K562 (cell line): ENCODE results near the gene ASMTL. TPM values are rescaled to one million over a fixed set of nuclear protein-coding genes. Genes with fewer than 3 reads are reported as not detected.
A peak's percentile ranks its signal among the peaks of the same experiment; 100 is the strongest.

Experiments used
- BRD4 ChIP-seq: fragments of 200-600 bp; sonication (generic); IDR thresholded peaks from 2 replicates; pipeline ENCODE4 v1.6.1; 2017; ENCODE audit warnings: inconsistent platforms
- CCNT2 ChIP-seq: IDR thresholded peaks from 2 replicates; pipeline ENCODE4 v1.6.1; 2011; ENCODE audit warnings: borderline replicate concordance, low read depth, mild to moderate bottlenecking, moderate library complexity, mixed read lengths, low read length; ENCODE audit not compliant: insufficient read length; ENCODE audit errors: extremely low read depth
- CTBP1 ChIP-seq: fragments of 450-650 bp; IDR thresholded peaks from 2 replicates; pipeline ENCODE4 v1.6.1; 2016; ENCODE audit warnings: borderline replicate concordance
- GATA2 ChIP-seq: sonication (generic); formaldehyde crosslinking; IDR thresholded peaks from 2 replicates; pipeline ENCODE4 v1.4.0; 2020; ENCODE audit warnings: mild to moderate bottlenecking, missing genetic modification reagents
- IRF2 ChIP-seq: sonication (generic); formaldehyde crosslinking; IDR thresholded peaks from 2 replicates; pipeline ENCODE4 v1.8.1; 2022; ENCODE audit warnings: mild to moderate bottlenecking, missing genetic modification reagents
- KAT7 ChIP-seq: sonication (generic); formaldehyde crosslinking; IDR thresholded peaks from 2 replicates; pipeline ENCODE4 v1.8.0; 2022; ENCODE audit warnings: missing genetic modification reagents, mild to moderate bottlenecking, borderline replicate concordance
- MAFF ChIP-seq: IDR thresholded peaks from 2 replicates; pipeline ENCODE4 v1.6.1; 2012; ENCODE audit warnings: low read length, improper control_type of control experiment
- MYNN ChIP-seq, 2 experiments: sonication (generic); formaldehyde crosslinking in 1 of 2; IDR thresholded peaks; 2 replicates each; pipeline versions ENCODE4 v1.5.0 to v1.6.1; 2016 to 2020; ENCODE audit warnings: antibody characterized with exemption in 1 of 2, missing genetic modification reagents in 1 of 2
- NFE2 ChIP-seq: IDR thresholded peaks from 2 replicates; pipeline ENCODE4 v1.6.1; 2014; ENCODE audit warnings: antibody characterized with exemption, low read depth
- PHTF2 ChIP-seq: fragments of 250-450 bp; sonication (Bioruptor Pico); IDR thresholded peaks from 2 replicates; pipeline ENCODE4 v1.5.0; 2021; ENCODE audit warnings: mild to moderate bottlenecking
- RAD51 ChIP-seq: fragments of 450-650 bp; IDR thresholded peaks from 2 replicates; pipeline ENCODE4 v1.7.1; 2016; ENCODE audit warnings: low read depth, mild to moderate bottlenecking, borderline replicate concordance
- RBM25 ChIP-seq: fragments of 200-400 bp; formaldehyde crosslinking; IDR thresholded peaks from 2 replicates; pipeline ENCODE4 v1.6.1; 2018; ENCODE audit warnings: low read length, low read depth, moderate library complexity; ENCODE audit not compliant: severe bottlenecking
- SIN3A ChIP-seq, 2 experiments: fragments of 150-350 bp in 1 of 2; IDR thresholded peaks; 2 replicates each; pipeline ENCODE4 v1.6.1; 2011 to 2016; ENCODE audit warnings: borderline replicate concordance in 2 of 2, low read depth in 2 of 2, low read length in 2 of 2, mild to moderate bottlenecking in 2 of 2, moderate library complexity in 2 of 2; ENCODE audit not compliant: control insufficient read depth in 1 of 2
- SLC30A9 ChIP-seq: fragments of 250-450 bp; sonication (Bioruptor Pico); IDR thresholded peaks from 2 replicates; pipeline ENCODE4 v1.8.0; 2022; ENCODE audit warnings: mild to moderate bottlenecking, moderate library complexity
- SMAD4 ChIP-seq: fragments of 250-450 bp; sonication (Bioruptor Pico); conservative IDR thresholded peaks from 2 replicates; pipeline ENCODE4 v1.8.0; 2021; ENCODE audit warnings: inconsistent platforms, mild to moderate bottlenecking, moderate library complexity
- TCFL5 ChIP-seq: fragments of 250-450 bp; sonication (Bioruptor Pico); conservative IDR thresholded peaks from 2 replicates; pipeline ENCODE4 v1.6.1; 2021; ENCODE audit warnings: mild to moderate bottlenecking, moderate library complexity, matching md5 sums
- THRB ChIP-seq: fragments of 450-650 bp; formaldehyde crosslinking; conservative IDR thresholded peaks from 2 replicates; pipeline ENCODE4 v1.4.0; 2022; ENCODE audit warnings: mild to moderate bottlenecking, missing genetic modification characterization
- ZKSCAN3 ChIP-seq: fragments of 250-450 bp; sonication (Bioruptor Pico); IDR thresholded peaks from 2 replicates; pipeline ENCODE4 v1.4.0; 2020
- ZNF134 ChIP-seq: fragments of 250-450 bp; sonication (Bioruptor Pico); conservative IDR thresholded peaks from 2 replicates; pipeline ENCODE4 v1.4.0; 2020
- ZNF24 ChIP-seq: fragments of 450-650 bp; IDR thresholded peaks from 2 replicates; pipeline ENCODE4 v1.6.1; 2016
- ZNF764 ChIP-seq: fragments of 250-450 bp; sonication (Bioruptor Pico); IDR thresholded peaks from 2 replicates; pipeline ENCODE4 v1.4.0; 2020; ENCODE audit warnings: low read depth, mild to moderate bottlenecking, moderate library complexity
- ZNF77 ChIP-seq: fragments of 250-450 bp; sonication (Bioruptor Pico); IDR thresholded peaks from 2 replicates; pipeline ENCODE4 v1.5.0; 2020
- polyA plus RNA-seq, 8 experiments: library from polyadenylated mRNA; depleted of rRNA in 4 of 8; stranded (reverse) in 5 of 8; unstranded in 3 of 8; fragments of >200 nt; fragmentation: Nextera tagmentation in 2 of 8; fragmentation: Illumina TruSeq in 1 of 8; extraction: Ambion mirVana in 2 of 8; extraction: Trizol in 1 of 8; gene quantifications; 2 replicates each; pipeline versions ENCODE4 v1.2.1 to v1.2.3, GENCODE V29; 2011 to 2014; ENCODE audit warnings: inconsistent platforms in 1 of 8, missing spikeins in 1 of 8
- total RNA-seq, 7 experiments: library from RNA; depleted of rRNA in 6 of 7; stranded (reverse); fragments of >200 nt in 6 of 7; fragmentation: Illumina TruSeq in 2 of 7; extraction: Trizol in 2 of 7; gene quantifications; 2 replicates each; pipeline versions ENCODE4 v1.2.1 to v1.2.3, GENCODE V29; 2011 to 2021; ENCODE audit warnings: low replicate concordance in 1 of 7
- TF ChIP-seq, protein P1 (sequence below): fragments of 450-650 bp; formaldehyde crosslinking; IDR thresholded peaks from 2 replicates; pipeline ENCODE4 v1.4.0; 2020; ENCODE audit warnings: mild to moderate bottlenecking, moderate library complexity
- TF ChIP-seq, protein P2 (sequence below): fragments of 450-650 bp; IDR thresholded peaks from 2 replicates; pipeline ENCODE4 v1.6.1; 2016; ENCODE audit warnings: low read depth, mild to moderate bottlenecking, moderate library complexity
- TF ChIP-seq, protein P3 (sequence below): IDR thresholded peaks from 2 replicates; pipeline ENCODE4 v1.6.1; 2011; ENCODE audit warnings: borderline replicate concordance, low read depth, mild to moderate bottlenecking, moderate library complexity, low read length; ENCODE audit not compliant: insufficient read depth, poor library complexity, severe bottlenecking

ASMTL gene
- total and polyA plus RNA-seq, 9 of the 15 experiments (the other 6 are each of a cell fraction or from before 2014, with no cell fraction given): 0.56 to 20.6 (median 7.6) TPM

DNA sequence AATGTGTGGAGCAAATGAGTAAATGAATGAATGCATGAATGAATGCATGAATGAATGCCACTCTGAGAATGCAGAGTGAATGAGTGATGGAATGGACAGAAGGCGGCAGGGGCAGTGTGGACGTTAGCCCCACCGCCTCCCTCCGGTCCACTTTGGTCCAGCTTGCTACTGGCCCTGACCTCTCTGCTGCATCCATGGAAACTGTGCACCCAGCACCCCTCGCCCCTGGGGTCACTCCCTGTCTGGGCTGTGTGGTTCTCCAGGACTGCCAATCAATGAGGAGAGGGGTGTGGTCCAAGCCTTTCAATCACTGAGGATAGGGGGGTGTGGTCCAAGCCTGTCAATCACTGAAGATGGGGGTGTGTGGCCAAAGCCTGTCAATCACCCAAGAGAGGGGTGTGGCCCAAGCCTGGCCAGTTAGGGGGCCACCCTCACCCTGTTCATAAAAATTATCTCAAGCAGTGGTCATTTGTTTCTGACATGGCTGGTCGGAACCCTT is 39.2 kb upstream of the ASMTL start (continued):
- no peak for TF ChIP-seq ZNF134 (CRISPR knock-in tag)
- no peak for TF ChIP-seq BRD4
- TF ChIP-seq KAT7: no peak
- no peak for TF ChIP-seq SIN3A (IDR thresholded peaks at IDR 0.05; ENCODE audit: borderline replicate concordance in 2 of 2, control insufficient read depth in 1 of 2, low read depth in 2 of 2, low read length in 2 of 2)
- no peak for TF ChIP-seq RAD51
- TF ChIP-seq ZNF24: peak; percentile 99
- no peak for TF ChIP-seq NFE2
- no peak for TF ChIP-seq CCNT2
- TF ChIP-seq, protein P1, sequence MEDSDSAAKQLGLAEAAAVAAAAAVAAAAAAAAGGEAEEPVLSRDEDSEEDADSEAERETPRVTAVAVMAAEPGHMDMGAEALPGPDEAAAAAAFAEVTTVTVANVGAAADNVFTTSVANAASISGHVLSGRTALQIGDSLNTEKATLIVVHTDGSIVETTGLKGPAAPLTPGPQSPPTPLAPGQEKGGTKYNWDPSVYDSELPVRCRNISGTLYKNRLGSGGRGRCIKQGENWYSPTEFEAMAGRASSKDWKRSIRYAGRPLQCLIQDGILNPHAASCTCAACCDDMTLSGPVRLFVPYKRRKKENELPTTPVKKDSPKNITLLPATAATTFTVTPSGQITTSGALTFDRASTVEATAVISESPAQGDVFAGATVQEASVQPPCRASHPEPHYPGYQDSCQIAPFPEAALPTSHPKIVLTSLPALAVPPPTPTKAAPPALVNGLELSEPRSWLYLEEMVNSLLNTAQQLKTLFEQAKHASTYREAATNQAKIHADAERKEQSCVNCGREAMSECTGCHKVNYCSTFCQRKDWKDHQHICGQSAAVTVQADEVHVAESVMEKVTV (CRISPR knock-in tag): no peak
- no peak for TF ChIP-seq PHTF2 (CRISPR knock-in tag)
- TF ChIP-seq SLC30A9: no peak
- TF ChIP-seq ZNF764 (CRISPR knock-in tag): no peak
- TF ChIP-seq MYNN (IDR thresholded peaks at IDR 0.05): no peak
- TF ChIP-seq MYNN (CRISPR knock-in tag; IDR thresholded peaks at IDR 0.05): no peak
- TF ChIP-seq TCFL5: no peak
- TF ChIP-seq, protein P2, sequence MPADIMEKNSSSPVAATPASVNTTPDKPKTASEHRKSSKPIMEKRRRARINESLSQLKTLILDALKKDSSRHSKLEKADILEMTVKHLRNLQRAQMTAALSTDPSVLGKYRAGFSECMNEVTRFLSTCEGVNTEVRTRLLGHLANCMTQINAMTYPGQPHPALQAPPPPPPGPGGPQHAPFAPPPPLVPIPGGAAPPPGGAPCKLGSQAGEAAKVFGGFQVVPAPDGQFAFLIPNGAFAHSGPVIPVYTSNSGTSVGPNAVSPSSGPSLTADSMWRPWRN: no peak
- no peak for TF ChIP-seq ZKSCAN3 (CRISPR knock-in tag)
- no peak for TF ChIP-seq MAFF
- TF ChIP-seq CTBP1: peak; percentile 61; the same call in 1 of the 2 replicates
- no peak for TF ChIP-seq IRF2 (CRISPR knock-in tag)
- TF ChIP-seq, protein P3, sequence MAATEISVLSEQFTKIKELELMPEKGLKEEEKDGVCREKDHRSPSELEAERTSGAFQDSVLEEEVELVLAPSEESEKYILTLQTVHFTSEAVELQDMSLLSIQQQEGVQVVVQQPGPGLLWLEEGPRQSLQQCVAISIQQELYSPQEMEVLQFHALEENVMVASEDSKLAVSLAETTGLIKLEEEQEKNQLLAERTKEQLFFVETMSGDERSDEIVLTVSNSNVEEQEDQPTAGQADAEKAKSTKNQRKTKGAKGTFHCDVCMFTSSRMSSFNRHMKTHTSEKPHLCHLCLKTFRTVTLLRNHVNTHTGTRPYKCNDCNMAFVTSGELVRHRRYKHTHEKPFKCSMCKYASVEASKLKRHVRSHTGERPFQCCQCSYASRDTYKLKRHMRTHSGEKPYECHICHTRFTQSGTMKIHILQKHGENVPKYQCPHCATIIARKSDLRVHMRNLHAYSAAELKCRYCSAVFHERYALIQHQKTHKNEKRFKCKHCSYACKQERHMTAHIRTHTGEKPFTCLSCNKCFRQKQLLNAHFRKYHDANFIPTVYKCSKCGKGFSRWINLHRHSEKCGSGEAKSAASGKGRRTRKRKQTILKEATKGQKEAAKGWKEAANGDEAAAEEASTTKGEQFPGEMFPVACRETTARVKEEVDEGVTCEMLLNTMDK: no peak
- no peak for TF ChIP-seq ZNF77
- TF ChIP-seq THRB (CRISPR knock-in tag): no peak
- no peak for TF ChIP-seq SMAD4 (CRISPR knock-in tag)
- no peak for TF ChIP-seq GATA2
- TF ChIP-seq RBM25: no peak
